Hepatocyte (in vitro differentiated cells): ENCODE data around the gene MOB2.

ENCODE experiments used
- CTCF ChIP-seq: fragments of 200-600 bp; sonication (generic); IDR thresholded peaks from 2 replicates; pipeline ENCODE4 v1.5.1; 2016; ENCODE audit warnings: antibody characterized with exemption, mild to moderate bottlenecking; ENCODE audit not compliant: poor library complexity
- EZH2 ChIP-seq: fragments of 200-600 bp; sonication (generic); IDR thresholded peaks from 2 replicates; pipeline ENCODE4 v1.6.1; 2016; ENCODE audit warnings: antibody characterized with exemption, mild to moderate bottlenecking, borderline replicate concordance
- EZH2phosphoT487 ChIP-seq: fragments of 200-600 bp; sonication (generic); IDR thresholded peaks from one replicate; pipeline ENCODE4 v1.6.1; 2018; ENCODE audit warnings: antibody characterized with exemption, mild to moderate bottlenecking, low read depth, moderate library complexity; ENCODE audit not compliant: unreplicated experiment, severe bottlenecking

DNA sequence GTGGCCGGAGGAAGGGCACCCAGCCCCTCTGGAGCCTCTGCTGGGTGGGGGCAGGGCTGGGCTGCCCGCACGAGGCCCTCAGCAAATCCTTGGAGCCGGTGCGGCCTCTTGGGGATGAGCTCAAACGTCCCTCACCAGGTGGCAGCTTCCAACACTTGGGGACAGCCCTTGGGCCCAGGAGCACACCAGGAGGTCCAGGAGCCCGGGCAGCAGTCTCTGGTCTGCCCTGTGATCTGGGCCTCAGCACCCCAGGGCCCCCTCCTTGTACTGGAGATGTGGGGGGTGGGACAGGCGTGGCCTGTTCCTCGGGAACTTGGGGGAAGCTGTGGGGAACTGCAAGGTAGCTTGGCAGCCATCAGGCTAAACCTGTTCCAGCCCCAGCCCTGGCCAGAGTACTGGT, 40.0 kb downstream of the MOB2 start:
- no peak for TF ChIP-seq CTCF
- no peak for TF ChIP-seq EZH2
- TF ChIP-seq EZH2phosphoT487: no peak
